GM21367 (cell line): ENCODE results near the gene NUBPL.
"Not testable (repeated sequence)": the region's sequence is repeated elsewhere in the genome, so short reads cannot be mapped to it uniquely, and the experiment has no call there.

Source experiments
- ATAC-seq: cut with Tn5 transposase; IDR thresholded peaks from one replicate; pipeline ENCODE4 v1.9.1; 2021; ENCODE audit not compliant: unreplicated experiment

NUBPL gene

DNA sequence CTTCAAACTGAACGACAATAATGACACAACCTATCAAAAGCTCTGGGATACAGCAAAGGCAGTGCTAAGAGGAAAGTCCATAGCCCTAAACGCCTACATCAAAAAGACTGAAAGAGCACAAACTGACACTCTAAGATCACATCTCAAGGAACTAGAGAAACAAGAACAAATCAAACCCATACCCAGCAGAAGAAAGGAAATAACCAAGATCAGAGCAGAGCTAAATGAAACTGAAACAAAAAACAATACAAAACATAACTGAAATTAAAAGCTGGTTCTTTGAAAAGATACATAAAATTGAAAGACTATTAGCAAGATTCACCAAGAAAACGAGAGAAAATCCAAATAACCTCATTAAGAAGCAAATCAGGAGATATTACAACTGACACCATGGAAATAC lies 306.9 kb downstream of the NUBPL start:
- ATAC-seq: not testable (repeated sequence)

DNA sequence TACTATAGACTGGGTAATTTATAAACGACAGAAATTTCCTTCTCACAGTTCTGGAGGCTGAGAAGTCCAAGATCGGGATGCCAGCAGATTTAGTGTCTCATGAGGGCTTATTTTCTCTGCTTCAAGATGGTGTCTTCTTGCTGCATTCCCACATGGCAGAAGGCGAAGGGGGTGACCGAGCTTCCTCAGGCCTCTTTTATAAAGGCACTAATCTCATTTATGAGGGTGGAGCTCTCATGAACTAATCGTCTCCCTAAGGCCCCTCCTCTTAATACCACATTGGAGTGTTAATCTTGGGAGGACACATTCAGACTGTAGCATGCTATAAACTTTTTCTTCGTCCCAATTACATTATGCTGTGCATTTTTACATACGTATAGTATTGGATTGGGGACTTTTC lies 315.5 kb downstream of the NUBPL start:
- ATAC-seq: no peak

DNA sequence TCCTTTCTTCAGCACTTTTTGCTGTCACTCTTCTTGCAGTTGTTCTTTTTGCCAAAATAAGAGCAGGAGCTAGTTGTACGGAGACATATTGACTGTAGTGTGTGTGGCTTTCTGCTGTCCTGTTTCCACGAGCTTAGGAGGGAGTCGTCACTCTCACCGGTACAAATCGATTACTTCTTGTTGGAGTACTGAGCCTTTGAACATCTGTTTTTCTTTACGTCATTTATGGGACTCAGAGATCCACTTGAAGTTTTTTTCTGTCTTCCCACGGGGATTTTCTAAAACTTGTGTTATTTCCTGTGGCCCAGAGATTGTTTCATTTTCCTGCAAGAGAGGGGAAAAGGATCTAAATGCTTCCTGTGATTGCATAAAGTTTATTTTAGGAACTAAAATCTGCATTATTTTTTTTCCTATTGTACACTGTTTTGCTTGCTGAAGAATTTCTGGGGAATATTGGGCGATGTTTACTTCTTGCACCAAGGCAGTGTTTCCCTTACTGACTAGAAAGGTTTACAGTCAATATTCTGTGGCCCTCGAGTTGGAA lies 316.1 kb downstream of the NUBPL start:
- ATAC-seq: no peak

DNA sequence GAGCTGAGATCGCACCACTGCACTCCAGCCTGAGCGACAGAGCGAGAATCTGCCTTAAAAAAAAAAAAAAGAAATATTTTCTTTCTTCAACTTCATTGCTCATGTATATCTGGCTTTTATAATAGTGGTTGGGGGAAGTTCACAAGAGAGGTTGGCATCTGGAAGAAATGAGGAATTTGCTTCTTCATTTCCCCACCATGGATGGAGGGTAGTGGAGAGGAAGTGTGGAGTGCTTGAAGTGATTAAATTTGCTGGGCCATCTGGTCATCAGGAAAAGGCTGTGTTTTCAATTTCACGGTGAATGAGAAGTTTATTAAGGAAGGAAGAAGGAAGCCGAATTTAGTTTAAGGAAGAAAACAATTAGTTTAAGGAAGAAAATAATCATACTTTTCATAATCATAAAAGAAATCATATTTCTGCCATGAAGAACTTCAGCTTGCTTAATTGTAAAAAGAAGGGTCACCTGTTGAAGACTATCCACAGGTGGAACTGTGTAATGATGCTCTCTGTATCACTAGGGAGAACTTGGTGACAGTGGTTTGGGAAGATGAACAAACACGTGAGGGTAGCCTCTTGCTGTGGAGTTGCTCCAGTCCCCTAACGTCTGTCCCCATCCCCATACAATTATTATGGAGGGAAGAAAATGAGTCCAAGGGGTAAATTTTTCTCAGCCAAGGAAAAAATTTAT lies 318.6 kb downstream of the NUBPL start:
- no peak for ATAC-seq

DNA sequence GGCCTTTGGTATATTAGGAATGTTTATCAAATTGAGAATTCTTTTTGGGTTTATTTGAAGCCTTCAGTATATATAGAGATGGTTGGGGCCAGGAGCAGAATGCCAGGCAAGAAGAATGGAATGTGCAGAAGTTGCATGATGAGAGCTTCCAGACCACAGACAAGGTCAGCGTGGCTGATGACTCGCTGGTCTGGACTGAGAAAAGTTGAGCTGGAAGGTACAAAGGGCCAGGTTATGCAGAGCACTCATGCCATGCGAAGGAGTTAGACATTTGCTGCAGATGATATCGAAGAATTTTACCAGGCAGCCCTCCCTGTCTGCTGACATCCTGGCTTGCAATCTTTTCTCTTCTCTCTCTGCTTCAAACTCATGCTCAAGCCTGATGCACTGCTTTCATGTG lies 319.7 kb downstream of the NUBPL start:
- no peak for ATAC-seq

DNA sequence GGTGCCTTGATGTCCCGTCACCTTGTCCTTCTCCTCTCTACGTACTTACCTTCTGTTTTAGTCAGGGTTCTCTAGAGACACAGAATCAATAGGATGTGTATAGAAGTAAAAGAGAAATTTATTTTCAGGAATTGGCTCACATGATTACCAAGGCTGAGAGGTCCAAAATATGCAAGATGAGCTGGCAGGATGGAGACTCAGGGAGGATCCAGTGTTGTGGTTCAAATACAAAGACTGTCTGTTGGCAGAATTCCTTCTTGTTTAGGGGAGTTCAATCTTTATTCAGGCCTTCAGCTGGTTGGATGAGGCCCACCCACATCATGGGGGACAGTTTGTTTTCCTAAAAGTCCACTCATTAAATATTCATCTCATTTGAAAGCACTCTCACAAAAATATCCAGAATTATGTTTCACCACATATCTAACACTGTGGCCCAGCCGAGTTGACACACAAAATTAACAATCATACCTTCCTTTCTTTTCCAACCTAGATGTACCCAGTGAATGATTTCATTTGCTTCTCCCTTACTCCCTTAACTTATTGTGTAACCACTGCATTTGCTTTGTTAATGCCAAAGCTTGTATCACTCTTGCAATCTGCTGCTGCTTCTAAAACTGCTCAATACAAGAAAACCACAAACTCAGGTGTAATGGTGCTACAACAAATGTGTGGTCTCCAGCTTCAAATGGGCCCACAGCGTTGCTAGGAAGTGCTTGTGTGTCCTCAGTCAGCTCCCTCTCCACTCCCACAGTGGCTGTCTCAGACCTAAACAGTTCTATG lies 320.5 kb downstream of the NUBPL start:
- ATAC-seq: no peak

DNA sequence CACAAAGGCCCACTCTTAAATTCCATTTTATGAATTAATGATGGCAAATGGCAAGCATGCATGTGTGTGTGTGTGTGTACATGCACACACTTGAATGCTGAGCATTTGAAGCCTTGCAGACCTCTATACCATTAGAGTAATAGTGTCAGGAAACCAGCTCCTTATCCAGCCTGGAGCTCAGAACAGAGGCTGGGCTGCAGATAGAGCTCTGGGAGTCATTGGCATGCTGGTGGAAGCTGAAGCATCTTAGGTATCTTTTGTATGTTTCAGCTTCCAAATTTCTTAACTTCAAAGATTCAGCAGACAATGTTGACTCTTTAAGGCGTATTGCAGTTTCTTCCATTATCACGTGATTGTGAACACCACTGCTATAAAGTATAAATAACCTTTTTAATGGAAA lies 323.0 kb downstream of the NUBPL start:
- ATAC-seq: no peak

DNA sequence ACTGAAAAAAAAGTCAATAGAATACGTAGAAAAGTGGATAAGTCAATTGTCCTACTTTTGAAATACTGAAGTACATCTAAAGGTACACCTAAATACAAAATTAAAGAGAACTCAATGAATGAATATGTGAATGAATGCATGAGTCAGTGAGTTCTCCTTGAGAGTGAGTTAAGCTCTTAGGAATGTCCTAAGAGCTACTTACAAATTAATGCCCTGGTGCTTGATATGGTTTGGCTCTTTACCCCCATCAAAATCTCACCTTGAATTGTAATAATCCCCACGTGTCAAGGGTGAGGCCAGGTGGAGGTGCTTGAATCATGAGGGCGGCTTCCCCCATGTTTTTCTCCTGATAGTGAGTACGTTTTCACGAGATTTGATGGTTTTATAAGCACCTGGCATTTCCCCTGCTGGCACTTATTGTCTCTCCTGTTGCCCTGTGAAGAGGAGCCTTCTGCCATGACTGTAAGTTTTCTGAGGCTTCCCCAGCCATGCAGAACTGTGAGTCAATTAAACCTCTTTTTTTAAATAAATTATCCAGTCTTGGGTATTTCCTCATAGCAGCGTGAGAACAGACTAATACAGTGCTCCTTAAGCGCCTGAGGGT lies 323.7 kb downstream of the NUBPL start:
- no peak for ATAC-seq

DNA sequence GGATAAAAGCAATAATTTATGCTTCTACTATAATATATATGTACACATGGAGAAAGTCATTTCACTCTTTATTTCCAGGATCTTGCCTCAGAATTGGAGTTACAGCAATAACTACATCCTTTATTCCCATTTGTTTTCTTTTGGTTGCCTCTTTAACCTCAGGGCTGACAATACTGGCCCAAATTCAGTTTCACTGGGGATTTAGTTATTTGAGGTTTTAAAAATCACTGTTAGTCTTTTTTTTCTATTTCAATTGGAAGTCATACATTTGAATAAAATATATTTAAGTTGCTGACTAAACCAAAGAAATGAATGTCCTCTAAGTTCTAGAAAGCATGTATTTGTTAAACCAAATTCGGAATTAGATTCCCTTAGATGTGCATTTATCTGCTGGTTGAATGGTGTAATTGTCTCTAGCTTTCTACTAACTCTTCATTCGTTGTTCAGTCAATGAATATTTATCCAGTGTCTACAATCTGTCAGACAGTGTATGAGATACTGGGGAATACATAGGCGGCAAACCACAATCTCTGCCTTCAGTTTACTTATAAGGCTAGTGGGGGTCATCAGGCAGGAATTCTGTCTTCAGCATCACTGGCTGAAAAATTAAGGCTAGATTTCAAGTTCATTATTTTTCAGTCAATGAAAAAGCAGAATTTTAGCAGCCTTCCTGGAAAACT lies 325.1 kb downstream of the NUBPL start:
- no peak for ATAC-seq

DNA sequence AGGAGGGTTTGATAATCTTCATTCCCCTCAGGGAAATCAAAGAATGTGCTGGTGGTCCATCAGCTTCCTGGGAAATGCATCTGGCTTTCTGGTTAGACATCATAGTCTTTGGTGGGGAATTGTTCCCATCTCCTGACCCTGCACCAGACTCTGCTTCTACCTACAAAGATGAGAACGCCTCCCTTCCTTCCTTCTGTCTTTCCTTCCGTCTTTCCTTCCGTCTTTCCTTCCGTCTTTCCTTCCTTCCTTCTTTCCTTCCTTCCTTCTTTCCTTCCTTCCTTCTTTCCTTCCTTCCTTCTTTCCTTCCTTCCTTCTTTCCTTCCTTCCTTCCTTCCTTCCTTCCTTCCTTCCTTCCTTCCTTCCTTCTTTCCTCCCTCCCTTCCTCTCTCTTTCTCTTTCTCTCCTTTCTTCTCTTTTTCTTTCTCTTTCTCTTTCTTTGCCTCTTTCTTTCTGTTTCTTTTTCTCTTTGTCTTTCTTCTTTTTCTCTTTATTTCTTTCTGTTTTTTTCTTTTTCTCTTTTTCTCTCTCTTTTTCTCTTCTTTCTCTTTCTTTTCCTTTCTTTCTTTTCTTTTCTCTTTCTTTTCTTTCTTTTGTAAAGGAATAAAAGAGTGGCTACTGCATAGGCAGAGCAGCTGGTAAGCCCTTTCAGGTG lies 326.9 kb downstream of the NUBPL start:
- ATAC-seq: no peak

DNA sequence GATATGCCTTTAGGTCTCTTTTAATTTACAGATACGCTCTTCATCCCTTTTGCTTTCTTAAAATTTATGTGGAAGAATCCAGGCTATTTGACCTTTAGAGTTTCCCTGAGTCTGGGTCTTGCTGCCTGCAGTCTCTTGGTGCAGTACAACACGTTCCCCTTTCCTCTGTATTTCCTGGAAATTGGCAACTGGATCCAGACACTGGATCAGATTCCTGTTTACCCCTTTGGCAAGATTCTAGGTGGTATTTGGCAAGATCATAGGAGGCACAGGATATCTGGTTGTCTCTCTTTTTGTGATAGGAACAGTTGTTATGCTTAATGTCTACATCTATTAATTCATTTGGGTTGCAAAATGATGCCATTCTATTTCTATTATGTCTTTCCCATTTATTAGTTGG lies 328.1 kb downstream of the NUBPL start:
- ATAC-seq: no peak

DNA sequence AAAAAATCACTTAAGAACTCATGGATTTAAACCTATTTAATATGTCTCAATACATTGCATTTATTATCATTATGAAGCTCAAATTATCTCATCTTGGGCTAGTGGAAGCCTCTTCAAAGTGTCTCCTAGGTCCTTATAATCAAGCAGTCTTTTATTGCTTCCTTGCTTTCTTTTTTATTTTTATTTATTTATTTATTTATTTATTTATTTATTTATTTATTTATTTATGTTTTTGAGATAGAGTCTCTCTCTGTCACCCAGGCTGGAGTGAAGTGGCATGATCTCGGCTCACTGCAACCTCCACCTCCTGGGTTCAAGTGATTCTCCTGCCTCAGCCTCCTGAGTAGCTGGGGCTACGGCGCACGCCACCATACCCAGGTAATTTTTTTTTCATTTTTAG lies 329.0 kb downstream of the NUBPL start:
- not testable (repeated sequence) for ATAC-seq

DNA sequence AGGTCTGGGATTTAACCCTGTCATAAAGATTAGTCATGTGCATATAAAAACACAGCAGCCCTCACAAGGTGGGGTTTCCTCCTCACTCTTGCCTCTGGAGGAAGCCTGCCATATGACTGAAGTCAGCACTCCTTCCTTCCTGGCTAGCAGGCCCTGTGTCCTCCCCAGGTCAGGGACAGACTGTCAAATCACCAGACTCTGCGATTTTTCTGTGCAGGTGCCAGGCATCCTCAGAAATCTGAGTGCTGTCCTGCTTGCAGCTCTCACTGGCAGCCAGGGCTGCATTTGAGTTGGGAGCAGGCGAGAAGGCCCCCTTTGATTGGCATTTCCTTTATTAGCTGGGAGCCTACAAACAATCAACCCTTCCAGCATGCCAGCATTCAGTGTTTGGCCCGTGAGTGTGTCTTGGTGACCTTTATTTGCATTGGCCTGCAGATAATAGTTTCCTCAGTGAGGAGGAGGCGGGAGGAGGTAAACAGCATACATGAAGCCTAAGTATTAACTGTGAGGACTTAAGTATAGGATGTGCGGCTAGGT lies 332.1 kb downstream of the NUBPL start:
- ATAC-seq: no peak

DNA sequence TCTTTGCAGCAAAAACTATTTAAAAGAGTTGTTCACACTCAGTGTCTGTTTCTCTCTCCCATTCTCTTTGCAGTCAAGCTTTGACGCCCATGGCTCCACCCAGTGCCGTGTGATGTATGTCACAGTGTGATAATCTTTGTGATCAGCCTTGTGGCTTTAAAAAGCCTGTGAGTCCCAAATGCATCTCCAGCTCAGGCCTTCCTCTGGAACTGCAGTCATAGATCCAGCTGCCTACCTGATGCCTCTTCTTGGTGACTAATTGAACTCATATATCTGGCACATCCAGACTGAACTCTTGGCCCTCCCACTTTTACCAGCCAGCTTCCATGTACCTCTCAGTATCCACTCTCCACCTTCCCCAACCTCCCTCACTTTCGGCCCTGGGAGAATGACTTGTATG lies 333.1 kb downstream of the NUBPL start:
- ATAC-seq: no peak

DNA sequence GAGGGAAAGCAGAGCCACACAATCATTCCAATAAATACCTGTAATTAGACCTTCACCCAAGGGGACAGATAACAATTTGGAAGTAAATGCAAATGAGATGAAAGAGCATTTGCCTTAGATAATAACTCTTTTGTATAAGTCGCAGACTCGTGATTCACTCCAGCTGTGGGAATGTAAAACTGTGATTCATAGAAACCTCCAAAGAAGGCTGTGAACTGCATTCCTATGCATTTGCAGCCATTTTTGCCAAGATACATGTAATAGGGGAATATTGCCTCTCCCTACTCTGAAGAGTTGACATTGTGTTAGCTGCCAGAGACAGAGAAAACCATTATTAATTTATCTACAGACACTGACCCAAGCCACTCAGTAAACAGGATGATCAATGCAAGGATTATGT lies 334.0 kb downstream of the NUBPL start:
- ATAC-seq: no peak

DNA sequence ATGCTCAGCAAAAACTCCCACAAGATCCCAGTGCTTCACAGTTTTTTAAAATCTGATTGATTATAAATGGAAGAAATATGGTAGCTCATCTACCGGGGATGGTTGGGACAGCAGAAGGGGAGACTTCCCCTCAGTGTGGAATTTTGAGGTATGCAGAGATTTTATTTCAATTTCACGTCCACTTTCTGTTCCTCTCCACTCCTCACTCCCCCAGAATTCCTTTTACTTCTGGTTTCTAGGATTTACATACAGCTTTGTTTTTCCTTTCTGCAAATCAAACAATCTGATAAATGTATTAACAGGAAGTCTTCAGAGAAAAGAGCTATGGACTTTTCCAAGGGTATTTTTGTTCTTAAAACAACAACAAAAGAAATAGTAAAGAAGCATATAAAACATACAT lies 334.4 kb downstream of the NUBPL start:
- no peak for ATAC-seq

DNA sequence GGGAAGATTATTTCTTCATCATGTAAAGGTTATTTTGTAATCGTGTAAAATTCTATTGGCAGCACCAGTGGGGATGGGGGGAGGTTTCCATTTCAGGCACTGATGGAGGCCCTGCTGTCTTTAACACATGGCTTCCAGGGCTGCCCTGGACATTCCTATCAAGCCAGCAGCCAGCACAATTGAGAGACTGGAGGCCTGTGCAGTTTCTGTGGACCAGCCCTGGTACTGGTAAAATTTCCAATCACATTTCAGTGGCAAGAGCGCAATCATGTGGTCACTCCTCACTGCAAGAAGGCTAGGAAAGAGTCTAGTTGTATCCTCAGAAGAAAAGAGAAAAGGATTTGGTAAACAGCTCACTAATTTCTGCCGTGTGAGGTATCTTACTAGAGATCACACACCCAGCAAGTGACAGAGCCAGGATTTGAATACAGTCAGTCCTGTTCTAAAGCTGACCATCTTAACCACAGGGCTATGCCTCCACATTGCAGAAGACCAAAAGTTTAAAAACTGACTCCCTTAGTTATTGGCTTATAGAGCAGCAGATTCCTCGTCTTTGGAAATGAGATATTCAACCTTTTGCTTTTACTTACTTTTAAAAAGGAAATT lies 336.5 kb downstream of the NUBPL start:
- no peak for ATAC-seq

DNA sequence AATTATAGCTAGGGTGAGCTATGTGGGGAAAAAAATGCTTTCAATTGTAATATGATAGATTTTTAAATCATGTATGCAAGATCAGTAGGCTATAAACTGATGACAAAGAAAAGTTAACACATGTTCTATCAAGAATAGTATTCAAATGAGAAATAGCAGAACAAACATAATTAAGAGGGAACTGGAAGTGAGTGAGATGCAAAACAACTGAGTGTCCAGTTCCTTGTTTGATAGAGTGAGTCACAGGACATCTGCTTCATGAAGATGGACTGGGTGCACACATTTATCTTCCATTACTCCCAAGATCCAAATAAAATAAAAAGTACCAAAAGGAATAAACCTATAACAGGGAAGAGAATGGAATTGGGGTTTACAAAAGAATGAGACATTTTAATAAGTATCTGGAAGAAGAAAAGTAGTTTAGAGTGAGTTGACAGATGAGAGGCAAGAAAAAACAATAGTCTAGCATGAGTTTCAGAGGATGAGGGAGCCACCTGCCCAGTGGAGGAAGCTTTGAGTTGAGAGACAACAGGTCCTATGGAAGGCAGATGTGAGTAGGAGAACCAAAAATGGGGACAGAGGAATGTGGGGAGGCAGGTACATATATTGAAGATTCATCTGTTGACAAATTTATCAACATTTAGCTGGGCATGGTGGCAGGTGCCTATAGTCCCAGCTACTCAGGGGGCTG lies 337.8 kb downstream of the NUBPL start:
- ATAC-seq: no peak

DNA sequence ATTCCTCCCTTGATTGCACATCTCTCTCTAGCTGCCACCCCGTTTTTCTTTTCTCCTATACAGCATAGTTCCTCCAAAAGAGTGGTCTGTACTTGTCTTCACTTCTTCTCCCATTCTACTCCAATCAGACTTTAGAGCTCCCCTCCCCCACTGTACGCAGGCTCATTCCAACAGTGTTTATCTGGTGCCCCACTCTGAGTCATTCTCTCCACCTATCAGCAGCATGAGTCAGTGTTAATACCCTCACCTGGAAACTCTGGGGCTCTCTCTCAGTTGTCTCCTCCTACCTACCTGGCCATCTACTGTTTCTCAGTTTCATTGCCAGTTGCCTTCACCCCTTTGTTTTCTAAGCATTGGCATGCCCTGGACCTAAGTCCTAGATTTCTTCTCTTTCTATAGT lies 340.8 kb downstream of the NUBPL start:
- ATAC-seq: no peak
